GM12865 (cell line): Measurements from ENCODE around the gene FAM24A.

Source experiments
- DNase-seq: peaks from one replicate; pipeline ENCODE4 v3.0.0; 2010; ENCODE audit warnings: low read depth
- H3K4me3 ChIP-seq: 2 replicates; pipeline ENCODE4 v1.5.1; 2011; ENCODE audit warnings: mild to moderate bottlenecking, low read depth, low read length, control low read depth
- CTCF ChIP-seq: IDR thresholded peaks from 2 replicates; pipeline ENCODE4 v1.5.1; 2011; ENCODE audit warnings: low read length, control low read depth, low read depth, inconsistent platforms; ENCODE audit not compliant: insufficient read depth; ENCODE audit errors: missing control alignments

Gene FAM24A

GRCh38 chr10:122939133-122939855 lies 28.9 kb downstream of the FAM24A start:
- no peak for DNase-seq
- H3K4me3 ChIP-seq = no peak overlapping the region
- TF ChIP-seq CTCF = no peak

- H3K4me3 ChIP-seq = no peak overlapping the region
- no peak for TF ChIP-seq CTCF
- DNase-seq = no peak
These were observed 29.6 kb downstream of the FAM24A start for GRCh38 chr10:122939856-122940543.

DNA sequence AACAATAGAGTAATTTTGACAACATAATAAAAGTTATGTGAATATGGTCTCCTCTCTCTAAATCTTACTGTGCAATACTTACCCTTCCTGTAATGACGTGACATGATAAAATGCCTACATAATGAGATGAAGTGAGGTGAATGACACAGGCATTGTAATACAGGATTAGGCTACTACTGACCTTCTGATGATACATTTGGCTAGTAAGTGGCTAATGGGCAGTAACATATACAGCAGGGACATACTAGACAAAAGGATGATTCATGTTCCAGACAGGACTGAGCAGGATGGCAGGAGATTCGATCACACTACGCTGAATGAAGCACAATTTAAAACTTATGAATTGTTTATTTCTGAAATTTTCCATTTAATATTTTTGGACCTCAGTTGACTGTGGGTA lies 38.9 kb downstream of the FAM24A start:
- TF ChIP-seq CTCF = no peak
- no peak for DNase-seq
- H3K4me3 ChIP-seq = no peak overlapping the region

- DNase-seq = peak; percentile 100
- peak within 1 kb of the TSS; percentile 77 for H3K4me3 ChIP-seq
- TF ChIP-seq CTCF = no peak
These were observed 43.7 kb downstream of the FAM24A start, which contains the start of gene C10orf88 for GRCh38 chr10:122953902-122954730. Gene C10orf88, minus strand, starts transcription at chr10:122954227. Its CDS starts 49 bp downstream, at chr10:122954178.

DNA sequence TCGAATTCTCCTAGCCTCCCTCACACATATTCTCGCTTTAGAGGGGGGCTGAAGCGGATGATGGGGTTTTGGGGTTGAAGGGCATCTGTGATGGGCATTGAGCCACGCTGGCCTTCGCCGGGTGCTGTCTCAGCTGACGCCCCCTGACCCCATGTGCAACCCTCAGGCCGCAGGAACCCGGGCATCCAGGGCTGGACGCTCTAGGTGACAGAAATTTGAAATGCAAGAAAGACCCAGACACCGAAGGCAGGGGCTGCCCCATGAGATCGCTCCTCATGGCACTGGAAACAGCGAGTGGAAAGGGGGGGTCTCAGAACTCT lies 44.3 kb downstream of the FAM24A start:
- TF ChIP-seq CTCF = no peak
- no peak for DNase-seq
- peak overlapping the region; percentile 37 for H3K4me3 ChIP-seq

- no peak overlapping the region for H3K4me3 ChIP-seq
- TF ChIP-seq CTCF = no peak
- DNase-seq = no peak
These were observed 45.5 kb downstream of the FAM24A start for GRCh38 chr10:122955892-122956291.
